ENCODE measurements around the gene ITFG1. TPM values are rescaled to one million over a fixed set of nuclear protein-coding genes. Genes with fewer than 3 reads are reported as not detected.
"Not testable (repeated sequence)": the region's sequence is repeated elsewhere in the genome, so short reads cannot be mapped to it uniquely, and the experiment has no call there.

ITFG1 gene
- total RNA-seq, 1 donor from 2014 or later, result 55.6 TPM

DNA sequence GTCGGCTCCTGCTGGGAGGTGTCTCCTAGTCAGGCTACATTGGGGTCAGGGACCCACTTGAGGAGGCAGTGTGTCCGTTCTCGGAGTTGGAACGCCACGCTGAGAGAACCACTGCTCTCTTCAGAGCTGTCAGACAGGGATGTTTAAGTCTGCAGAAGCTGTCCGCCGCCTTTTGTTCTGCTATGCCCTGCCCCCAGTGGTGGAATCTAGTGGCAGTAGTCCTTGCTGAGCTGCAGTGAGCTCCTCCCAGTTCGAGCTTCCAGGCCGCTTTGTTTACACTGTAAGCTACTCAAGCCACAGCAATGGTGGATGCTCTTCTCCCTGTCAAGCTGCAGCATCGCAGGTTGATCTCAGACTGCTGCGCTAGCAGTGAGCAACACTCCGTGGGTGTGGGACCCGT, 36.0 kb downstream of the ITFG1 start:
- no peak for DNase-seq (ENCODE audit: low spot score)

DNA sequence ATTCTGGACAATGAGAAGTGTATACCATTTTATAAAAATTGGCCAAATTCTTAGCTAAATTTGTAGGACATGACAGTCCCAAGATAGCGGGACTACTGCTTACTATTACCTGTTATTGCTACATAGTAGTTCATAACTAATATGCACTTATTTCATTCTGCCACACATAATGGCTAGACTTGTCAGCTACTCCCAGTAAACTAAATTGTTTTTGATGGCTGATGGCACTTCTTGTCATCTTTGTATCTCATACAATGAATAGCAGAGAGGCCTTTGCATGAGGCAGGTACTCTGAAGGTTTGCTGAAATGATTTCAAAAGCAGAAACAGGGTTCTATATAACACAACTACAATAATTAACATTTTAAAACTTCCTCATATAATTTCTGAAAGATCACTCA, 44.0 kb downstream of the ITFG1 start:
- DNase-seq (ENCODE audit: low spot score), result no peak

DNA sequence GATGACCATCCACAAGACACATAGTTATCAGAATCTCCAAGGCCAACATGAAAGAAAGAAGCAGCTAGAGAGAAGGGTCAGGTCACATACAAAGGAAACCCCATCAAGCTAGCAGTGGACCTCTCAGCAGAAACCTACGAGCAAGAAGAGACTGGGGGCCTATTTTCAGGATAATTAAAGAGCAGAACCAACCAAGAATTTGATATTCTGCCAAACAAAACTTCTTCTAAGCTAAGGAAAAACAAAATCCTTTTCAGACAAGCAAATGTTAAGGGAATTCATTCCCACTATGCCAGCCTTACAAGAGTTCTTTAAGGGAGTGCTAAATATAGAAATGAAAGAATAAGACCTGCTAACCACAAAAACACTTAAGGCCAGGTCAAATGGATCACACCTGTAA, 47.8 kb downstream of the ITFG1 start:
- DNase-seq (ENCODE audit: low spot score), result no peak

DNA sequence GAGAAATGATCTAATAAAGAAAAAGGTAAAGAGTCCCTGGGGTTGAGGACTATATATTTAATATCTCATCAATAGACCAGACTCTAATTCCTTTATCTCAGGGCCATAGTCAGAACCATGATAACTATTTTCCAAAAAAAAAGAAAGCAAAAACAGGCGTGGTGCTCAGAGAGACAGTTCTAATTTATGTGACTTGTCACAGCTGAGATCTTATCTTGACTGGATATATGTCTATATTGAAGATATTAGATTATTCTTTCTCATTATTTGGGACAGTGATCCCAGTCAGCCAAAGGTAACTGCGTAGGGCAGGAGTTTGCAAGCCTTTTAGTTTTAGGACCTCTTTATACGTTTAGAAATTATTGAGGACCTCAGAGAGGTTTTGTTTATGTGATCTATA, 52.4 kb downstream of the ITFG1 start:
- no peak for DNase-seq (ENCODE audit: low spot score)

DNA sequence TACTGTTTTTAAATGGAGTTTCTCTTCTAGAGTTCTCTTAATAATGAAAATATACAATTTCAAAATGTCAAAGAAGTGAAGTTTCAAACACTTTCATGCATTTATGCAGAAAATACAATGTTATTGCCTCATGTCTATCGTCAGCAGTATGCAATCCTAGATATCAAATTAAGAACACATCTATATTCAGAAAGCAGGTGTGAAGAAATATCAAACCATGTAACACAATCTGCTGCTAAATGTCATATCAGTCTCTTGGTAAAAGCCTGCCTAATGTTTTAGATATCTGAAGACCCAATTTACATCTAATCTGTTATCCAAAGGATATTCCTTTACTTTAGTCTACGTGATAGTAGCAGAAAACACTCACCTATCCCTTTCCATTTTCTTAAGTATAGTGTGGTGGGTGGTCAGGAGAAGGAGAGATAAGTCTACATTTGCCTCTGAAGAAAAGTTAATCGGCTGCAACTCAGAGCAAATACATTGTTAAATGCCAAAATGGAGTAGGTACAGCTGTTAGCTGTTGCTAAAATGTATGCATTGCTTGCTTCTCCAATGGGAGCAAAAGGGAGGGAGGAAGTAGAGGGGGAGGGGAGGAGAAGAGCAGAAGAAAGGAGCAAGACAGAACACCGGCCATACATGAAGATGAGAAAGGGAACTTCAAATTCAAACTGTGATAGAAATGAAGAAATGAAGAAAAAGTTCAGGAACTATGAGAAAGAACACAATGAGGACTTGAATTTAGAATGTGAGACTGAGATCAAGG, 64.9 kb downstream of the ITFG1 start:
- no peak for DNase-seq (ENCODE audit: low spot score)

DNA sequence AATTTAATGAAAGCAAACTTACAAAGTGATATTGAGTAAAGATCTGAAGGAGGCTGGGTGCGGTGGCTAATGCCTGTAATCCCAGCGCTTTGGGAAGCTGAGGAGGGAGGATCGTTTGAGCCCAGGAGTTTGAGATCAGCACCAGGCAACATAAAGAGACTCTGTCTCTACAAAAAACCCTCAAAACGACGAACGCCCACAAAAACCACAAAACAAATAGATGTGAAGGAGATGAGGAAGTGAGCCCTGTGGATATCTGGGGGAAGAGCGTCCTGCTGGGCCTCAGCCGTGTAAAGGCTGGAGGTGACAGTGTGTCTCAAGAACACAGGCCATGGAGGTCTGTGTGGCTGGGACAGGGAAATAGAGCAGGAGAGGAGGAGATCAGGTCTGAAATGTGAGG, 68.8 kb downstream of the ITFG1 start:
- no peak for DNase-seq (ENCODE audit: low spot score)

DNA sequence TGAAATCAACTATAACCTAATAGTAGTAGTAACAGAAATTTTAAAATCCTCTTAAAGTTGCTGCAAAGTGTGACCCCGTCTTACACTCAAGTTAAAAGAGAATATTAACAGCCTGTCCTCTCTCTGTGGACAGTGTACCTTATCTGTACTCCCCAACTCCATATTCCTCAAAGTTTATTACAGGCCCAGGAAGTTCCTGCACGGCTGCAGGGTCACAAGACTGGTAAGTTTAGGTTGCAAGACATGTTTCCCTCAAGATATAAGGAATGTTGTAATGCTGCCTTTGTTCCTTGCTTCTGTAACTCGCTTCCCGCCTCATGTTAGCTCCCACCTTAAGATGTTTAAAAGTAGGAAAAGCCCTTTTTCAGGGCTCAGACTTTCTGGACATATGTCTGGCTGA, 72.2 kb downstream of the ITFG1 start:
- DNase-seq (ENCODE audit: low spot score), result no peak

DNA sequence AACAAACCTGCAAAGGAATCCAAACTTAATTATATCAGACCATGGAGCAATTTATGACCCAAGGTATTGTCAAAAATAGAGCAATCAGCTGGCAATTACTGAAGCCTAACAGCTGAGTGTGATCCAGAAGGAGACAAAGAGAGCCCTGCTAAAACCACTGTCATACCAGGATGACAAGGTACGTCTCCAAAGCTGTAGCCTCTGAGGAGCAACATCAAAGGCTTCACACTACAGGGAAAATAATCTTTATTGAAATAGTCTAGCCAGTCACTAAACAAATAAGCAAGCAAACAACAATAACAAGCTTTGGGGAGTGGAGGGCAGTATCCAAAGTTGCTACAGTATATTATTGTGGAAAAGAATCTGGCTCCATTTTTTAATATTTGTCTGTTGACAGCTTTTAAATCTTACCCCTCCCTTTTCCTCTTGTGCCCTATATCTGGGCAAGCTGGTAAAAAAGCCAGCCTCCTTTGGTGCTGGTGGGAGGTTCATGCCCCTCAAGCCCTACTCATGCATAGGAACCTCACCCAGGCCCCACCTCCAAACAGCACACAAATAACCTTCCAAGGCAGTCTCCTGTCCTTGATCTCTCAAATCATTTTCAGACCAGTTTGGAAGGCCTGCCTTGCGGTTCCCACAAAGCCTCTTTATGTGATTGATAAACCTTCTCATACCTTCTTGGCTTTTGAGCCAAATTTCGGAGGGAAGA, 73.7 kb downstream of the ITFG1 start:
- no peak for DNase-seq (ENCODE audit: low spot score)

DNA sequence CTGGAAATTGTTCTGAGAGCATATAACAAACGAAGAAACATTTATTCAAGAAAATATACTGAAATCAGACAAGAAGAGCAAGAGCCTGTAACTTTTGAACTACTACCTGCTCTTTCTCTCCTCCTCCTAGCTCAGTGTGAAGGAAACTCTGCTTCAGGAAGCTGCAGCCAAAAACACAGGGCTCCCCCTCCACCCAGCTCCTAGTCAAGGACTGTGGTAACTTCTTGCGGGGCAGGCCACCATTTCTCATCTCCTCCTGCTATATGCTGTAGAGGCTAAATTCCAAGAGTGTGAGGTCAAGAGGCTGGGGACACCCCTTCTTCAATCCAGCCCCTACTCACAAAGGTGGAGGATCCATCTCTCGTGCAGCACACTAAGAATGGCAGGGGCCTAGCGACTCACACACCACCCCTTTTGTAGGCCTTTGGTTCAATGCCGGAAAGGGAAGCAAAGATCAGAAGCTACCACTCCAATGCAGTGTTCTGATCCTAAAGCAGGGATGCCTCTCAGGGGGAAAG, 74.6 kb downstream of the ITFG1 start:
- DNase-seq (ENCODE audit: low spot score), result no peak

DNA sequence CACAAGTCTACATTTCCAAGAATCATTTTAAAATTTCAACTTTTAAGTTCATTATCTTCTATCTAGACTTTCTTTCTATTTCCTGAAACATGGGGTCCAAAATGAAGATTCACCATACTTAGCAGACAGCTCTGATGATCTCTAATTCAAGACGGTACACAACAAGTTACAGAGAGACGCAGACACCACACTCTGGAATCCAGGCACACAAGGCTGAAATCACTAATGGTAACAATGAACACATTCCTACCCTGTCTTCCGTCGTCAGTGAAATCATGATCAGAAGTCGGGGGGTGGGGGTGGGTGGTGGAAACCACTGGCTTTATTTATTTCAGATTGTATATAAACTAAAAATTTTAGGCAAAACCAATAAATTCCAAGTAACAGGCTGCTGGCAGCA, 78.5 kb downstream of the ITFG1 start:
- DNase-seq (ENCODE audit: low spot score), result no peak

DNA sequence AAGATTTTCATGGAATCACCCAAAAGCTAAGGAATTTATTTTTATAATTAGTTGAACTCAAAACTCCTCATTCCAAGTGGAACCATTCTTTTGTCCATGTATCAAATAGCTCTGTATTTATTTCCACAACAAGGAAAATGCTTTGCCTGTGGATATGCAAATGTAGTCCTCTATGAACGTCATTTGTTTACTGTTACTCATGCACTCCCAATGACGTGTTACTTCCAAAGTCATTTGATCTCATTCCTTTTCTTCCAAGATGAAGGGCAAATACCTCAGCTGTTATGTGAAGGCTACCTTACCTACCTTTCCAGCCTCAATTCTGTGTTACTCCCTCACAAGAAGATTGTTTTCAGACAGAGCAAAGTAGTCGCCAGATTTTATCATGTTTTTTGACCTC, 83.7 kb downstream of the ITFG1 start:
- DNase-seq (ENCODE audit: low spot score), result no peak

DNA sequence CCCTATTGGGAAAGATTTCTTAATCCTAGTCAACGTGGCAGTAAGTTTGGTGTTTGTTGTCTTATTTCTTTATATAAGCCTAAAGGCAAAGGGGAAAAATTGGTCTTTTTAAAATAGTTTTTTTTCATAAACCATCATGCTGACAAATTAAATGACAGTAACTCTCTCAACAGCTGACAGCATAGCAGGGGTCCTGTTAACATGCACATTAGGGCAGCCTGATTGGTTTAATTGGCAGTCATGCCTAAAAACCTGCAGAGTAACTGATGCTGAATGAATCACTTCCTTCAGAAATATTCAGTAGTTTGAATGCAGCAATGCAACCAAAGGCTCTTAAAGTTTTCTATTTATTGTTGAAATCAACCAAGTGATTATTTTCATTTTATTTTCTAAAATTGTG, 85.4 kb downstream of the ITFG1 start:
- no peak for DNase-seq (ENCODE audit: low spot score)

DNA sequence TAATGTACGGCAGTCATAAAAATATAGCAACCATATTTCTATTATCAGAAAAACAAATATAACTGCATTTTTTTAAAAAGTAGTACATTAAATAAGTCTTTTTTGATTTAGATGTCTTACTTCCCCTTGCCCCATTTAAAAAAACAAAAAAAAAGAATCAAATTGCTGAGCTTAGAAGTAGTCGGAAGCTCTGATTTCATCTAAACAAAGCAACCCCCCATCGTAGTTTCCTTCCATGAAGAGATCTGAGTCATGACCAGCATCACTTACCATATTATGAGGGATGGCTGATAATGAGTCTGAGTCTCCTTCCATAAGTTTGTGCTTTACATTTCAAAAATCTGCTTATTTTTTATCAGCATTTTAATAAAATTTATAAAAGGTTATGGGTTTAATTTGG, 86.2 kb downstream of the ITFG1 start:
- no peak for DNase-seq (ENCODE audit: low spot score)

DNA sequence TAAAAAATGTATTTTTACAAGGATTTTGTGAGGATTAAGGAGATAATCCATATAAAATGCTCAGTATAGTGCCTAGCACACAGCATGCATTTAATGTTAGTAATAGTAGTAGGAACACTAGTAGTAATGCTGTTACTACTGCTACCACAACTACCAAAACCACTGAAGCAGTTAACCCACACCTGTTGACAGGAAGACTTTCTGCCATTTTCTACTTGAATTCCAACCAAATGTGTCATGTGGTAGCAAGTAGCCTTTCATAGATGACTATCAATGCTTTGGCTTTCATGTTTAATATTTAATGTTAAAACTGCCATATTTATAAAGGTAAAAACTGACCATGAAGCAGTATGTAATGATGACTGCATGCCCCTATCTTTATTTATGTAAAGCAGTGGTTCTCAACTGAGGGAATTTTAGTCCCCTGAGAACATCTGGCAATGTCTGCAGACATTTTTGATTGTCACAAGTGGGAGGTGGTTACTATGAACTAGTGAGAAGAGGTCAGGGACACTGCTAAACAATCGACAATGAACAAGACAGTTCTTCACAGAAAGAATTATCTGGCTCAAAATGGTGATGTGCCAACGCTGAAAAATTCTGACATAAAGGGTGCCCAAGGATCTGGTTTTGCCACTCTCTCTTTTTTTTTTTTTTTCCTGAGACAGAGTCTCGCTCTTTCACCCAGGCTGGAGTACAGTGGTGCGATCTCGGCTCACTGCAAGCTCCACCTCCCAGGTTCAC, 89.4 kb downstream of the ITFG1 start:
- no peak for DNase-seq (ENCODE audit: low spot score)

DNA sequence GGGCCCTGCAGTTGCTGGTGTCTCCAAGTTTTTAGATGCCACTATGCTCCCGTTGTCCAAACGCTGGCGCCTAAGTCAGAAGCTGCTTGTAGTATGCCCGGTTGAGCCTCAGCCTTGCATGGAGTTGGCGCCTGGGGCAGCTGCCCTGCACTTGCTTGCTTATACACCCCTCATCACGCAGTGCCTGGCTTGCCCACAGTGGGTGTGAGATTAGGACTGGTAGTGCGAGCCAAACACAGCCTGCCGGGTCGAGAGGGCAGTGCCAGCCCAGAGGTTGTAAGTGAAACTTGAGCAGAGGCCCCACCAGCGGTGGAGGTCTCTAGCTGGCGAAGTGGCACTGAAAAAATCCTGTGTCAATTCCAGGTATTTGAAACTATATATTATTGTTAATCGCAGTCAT, 90.3 kb downstream of the ITFG1 start:
- DNase-seq (ENCODE audit: low spot score), result no peak

DNA sequence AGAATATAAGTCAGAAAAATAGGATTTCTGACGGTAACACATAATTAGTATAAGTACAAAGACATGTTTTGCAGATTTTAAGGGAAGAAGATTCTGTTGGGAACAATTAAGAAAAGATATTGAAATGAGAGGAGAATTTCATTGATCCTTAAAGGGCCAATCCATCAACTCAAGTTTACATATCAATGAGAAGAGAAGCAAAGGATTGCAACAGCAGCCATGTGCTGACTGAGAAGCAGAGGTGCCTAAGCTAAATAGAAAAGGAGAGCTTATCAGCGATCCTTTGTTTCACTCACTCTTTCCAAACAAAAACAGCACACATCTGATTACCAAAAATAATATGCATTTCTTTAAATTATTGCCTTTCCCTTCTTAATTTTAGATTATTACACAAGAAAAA, 94.6 kb downstream of the ITFG1 start:
- no peak for DNase-seq (ENCODE audit: low spot score)

DNA sequence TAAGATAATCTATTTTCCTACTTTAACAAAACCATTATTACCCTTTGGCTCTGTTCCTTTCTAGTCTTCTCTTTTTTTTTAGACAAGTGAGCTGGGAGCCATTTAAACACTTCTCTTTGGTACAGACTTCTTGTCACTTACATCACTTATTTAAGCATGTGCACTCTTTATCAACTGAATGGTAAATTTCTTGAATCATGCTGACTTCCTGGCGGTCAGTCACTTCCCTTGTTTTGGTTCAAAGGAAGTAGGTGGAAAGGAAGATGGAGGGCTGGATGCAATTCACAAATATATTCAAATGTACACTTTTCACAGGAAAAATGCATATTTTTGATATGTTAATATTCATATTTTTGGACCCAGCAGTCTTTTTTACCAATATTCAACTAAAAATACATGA, 97.1 kb downstream of the ITFG1 start:
- no peak for DNase-seq (ENCODE audit: low spot score)

DNA sequence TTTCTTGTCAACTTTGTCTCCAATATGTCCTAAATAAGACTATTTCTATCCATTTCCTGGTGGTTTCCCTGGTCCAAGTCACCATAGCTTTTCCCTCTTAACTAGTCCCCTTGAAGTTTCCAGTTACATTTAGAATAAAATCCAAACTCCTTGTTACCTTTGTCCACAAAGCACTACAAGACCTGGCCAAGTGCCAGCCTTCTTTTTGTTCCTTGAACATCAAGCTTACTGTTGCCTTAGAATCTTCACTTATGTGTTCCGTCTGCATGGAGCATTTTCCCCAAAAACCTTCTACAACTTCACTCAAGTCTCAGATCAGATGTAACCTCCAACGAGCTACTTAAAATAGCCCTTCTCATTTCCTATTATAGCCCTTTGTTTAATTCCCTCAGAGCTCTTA, 101.4 kb downstream of the ITFG1 start:
- DNase-seq (ENCODE audit: low spot score), result no peak

DNA sequence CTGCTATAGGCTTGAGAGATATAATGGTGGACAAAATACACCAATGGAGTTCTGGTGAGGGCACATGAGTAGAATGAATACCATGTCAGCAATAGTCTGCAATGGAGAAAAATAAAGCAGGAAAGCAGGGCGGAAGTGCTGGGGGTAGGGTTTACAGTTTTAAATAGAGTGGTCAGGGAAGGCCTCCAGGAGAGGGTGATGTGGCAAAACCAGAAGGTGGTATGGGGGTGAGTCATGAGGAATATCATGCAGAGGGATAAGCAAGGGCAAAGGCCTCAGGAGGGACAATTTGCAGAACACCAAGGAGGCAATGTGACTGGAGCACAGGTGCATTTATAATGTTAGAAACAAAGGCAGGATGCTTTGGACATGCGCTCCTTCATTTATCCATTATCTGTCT, 102.0 kb downstream of the ITFG1 start:
- DNase-seq (ENCODE audit: low spot score), result no peak

DNA sequence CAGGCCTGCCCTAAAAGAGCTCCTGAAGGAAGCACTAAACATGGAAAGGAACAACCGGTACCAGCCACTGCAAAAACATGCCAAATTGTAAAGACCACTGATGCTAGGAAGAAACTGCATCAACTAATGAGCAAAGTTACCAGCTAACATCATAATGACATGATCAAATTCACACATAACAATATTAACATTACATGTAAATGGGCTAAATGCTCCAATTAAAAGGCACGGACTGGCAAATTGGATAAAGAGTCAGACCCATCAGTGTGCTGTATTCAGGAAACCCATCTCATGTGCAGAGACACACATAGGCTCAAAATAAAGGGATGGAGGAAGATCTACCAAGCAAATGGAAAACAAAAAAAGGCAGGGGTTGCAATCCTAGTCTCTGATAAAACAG, 111.8 kb downstream of the ITFG1 start:
- DNase-seq (ENCODE audit: low spot score), result not testable (repeated sequence)

DNA sequence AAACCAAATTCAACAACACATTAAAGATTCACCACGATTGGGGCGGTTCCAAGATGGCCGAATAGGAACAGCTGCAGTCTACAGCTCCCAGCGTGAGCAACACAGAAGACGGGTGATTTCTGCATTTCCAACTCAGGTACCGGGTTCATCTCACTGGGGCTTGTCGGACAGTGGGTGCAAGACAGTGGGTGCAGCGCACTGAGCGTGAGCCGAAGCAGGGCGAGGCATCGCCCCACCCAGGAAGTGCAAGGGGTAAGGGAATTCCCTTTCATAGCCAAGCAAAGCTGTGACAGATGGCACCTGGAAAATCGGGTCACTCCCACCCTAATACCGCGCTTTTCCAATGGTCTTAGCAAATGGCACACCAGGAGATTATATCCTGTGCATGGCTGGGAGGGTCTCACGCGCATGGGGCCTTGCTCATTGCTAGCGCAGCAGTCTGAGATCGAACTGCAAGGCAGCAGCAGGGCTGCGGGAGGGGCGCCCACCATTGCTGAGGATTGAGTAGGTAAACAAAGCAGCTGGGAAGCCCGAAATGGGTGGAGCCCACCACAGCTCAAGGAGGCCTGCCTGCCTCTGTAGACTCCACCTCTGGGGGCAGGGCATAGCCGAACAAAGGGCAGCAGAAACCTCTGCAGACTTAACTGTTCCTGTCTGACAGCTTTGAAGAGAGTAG, 113.7 kb downstream of the ITFG1 start:
- not testable (repeated sequence) for DNase-seq (ENCODE audit: low spot score)

DNA sequence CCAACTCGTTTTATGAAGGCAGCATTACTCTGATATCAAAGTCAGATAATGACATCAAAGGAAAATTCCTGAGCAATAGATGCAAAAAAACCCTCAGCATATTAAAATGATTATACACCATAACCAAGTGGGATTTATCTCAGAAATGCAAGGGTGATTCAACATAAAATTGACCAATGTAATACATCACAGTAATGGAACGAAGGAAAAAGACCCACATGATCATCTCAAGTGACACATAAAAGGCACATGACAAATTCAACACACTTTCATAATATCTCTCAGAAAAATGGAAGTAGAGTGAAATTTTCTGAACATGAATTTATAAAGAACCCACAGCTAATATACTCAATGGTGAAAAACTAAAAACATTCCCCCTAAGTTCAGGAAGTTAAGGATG, 118.8 kb downstream of the ITFG1 start:
- no peak for DNase-seq (ENCODE audit: low spot score)

All from ureter (tissue), 1 donor.